Lower leg skin (tissue), 4 donors: ENCODE data around the gene PSMA2. TPM values are rescaled to one million over a fixed set of nuclear protein-coding genes. Genes with fewer than 3 reads are reported as not detected.
A peak's percentile ranks its signal among the peaks of the same experiment; 100 is the strongest.

Source experiments
- DNase-seq, 2 donors: peaks; one replicate each; pipeline ENCODE4 v3.0.0-alpha.2; 2019; ENCODE audit warnings: low spot score in 2 of 2
- H3K4me3 ChIP-seq: fragments of 200-600 bp; sonication (generic); 2 replicates; pipeline ENCODE4 v1.5.1; 2017; ENCODE audit warnings: mild to moderate bottlenecking, low read depth; ENCODE audit not compliant: poor library complexity, severe bottlenecking
- CTCF ChIP-seq, 3 donors: fragments of 450-650 bp; IDR thresholded peaks; one replicate each; pipeline ENCODE4 v1.5.1; 2016; ENCODE audit warnings: antibody characterized with exemption in 3 of 3, mild to moderate bottlenecking in 3 of 3, moderate library complexity in 2 of 3
- POLR2A ChIP-seq, 2 donors: fragments of 450-650 bp; IDR thresholded peaks; one replicate each; pipeline ENCODE4 v1.6.1; 2016 to 2017; ENCODE audit warnings: antibody characterized with exemption in 2 of 2, mild to moderate bottlenecking in 1 of 2, moderate library complexity in 1 of 2
- WGBS, 2 donors: methylation state at CpG; one replicate each; pipeline ENCODE4 v1.1.5; 2018; 5-methylcytosine and 5-hydroxymethylcytosine counted together
- intact Hi-C: fragments of 100-400 bp; cut with DNase I; formaldehyde crosslinking; loops from one replicate; pipeline ENCODE4 v1.15.0; 2023; ENCODE audit warnings: low total_unique reads
- total RNA-seq, 4 donors: library from RNA; depleted of rRNA; stranded (reverse); fragments of >200 nt; gene quantifications; one replicate each; pipeline ENCODE4 v1.1.0, GENCODE V29; 2016

PSMA2 gene
- total RNA-seq: 10 to 100 TPM; 28.5 to 59.8 (median 44.3) TPM

DNA sequence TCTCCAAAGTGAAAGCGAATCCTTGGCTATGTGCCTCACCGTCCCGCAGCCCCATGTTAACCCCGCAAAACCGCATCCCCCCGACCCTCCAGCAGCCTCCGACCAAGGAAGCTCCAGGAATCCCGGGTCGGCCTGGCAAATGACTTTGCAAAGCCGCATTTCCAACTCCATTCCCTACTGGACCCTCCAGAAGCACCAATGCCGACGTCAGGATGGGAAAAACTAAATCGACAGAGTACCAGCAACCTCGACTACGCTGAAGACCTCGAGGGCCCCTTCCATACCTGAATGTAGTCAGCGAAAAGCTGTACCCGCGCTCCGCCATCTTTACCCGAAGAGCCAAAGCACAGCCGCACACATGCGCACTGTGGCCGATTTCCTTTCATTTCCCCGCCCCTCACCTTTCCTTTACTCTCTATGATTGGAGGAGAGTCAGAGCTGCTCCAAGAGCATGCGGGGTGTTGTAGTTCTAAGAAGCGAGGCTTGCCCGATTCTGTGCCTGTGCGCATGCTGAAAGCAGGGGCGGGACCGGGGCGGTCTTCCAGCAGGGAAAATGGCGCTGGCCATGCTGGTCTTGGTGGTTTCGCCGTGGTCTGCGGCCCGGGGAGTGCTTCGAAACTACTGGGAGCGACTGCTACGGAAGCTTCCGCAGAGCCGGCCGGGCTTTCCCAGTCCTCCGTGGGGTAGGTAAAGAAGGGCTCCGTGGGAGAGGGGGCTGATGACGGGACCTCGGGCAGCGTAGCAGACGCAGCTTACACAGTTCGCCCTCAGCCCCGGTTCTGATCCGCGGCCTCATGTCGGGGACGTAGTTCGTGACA, at the start of gene PSMA2, which contains the start of gene MRPL32:
Gene PSMA2 (minus strand): TSS at position 341 of the 818 bp plus-strand sequence. CDS start 16 bp downstream, at position 325.
Gene MRPL32 (plus strand): TSS at position 543 of the 818 bp plus-strand sequence. CDS start 11 bp downstream, at position 554.
- peak within 1 kb of the TSS; percentile 68 for H3K4me3 ChIP-seq
- WGBS, 2 donors: 1% methylated on average over 54 to 56 of the region's 56 CpGs
- intact Hi-C loops: no loop called here
- peak; percentile 97 for DNase-seq
- TF ChIP-seq POLR2A (IDR thresholded peaks at IDR 0.05) (no peak), CTCF (IDR thresholded peaks at IDR 0.05) (no peak)

GRCh38 chr7:42981601-42982000, 49.6 kb upstream of the PSMA2 start:
- H3K4me3 ChIP-seq: no peak overlapping the region
- 55 to 59% methylated on average over 1 of the region's 1 CpG for WGBS, 2 donors
- DNase-seq: no peak
- intact Hi-C loops: no loop called here
- no peak for TF ChIP-seq CTCF (IDR thresholded peaks at IDR 0.05)
- TF ChIP-seq POLR2A (IDR thresholded peaks at IDR 0.05): no peak

GRCh38 chr7:42980514-42980913, 48.5 kb upstream of the PSMA2 start:
- TF ChIP-seq CTCF (IDR thresholded peaks at IDR 0.05): no peak
- TF ChIP-seq POLR2A (IDR thresholded peaks at IDR 0.05): no peak
- intact Hi-C loops: no loop called here
- H3K4me3 ChIP-seq: no peak overlapping the region
- whole genome bisulfite sequencing, 2 donors: 76% methylated on average over 3 of the region's 3 CpGs
- no peak for DNase-seq

GRCh38 chr7:42980084-42980483, 48.1 kb upstream of the PSMA2 start:
- WGBS, 2 donors: 72 to 93% methylated on average over 2 of the region's 2 CpGs
- no peak overlapping the region for H3K4me3 ChIP-seq
- no peak for DNase-seq
- intact Hi-C loops: no loop called here
- TF ChIP-seq POLR2A (IDR thresholded peaks at IDR 0.05) (no peak), CTCF (IDR thresholded peaks at IDR 0.05) (no peak)

GRCh38 chr7:42978496-42978895, 46.5 kb upstream of the PSMA2 start:
- no peak for DNase-seq
- intact Hi-C loops: no loop called here
- no peak overlapping the region for H3K4me3 ChIP-seq
- TF ChIP-seq POLR2A (IDR thresholded peaks at IDR 0.05): no peak

GRCh38 chr7:42976371-42976770, 44.4 kb upstream of the PSMA2 start:
- no peak for DNase-seq
- intact Hi-C loops: no loop called here
- 95% methylated on average over 3 of the region's 3 CpGs for WGBS, 2 donors
- no peak overlapping the region for H3K4me3 ChIP-seq
- no peak for TF ChIP-seq CTCF (IDR thresholded peaks at IDR 0.05)
- TF ChIP-seq POLR2A (IDR thresholded peaks at IDR 0.05): no peak
